Activated naive CD4-positive, alpha-beta T cell treated with Interleukin-2 at 50 U/mL for 16 hours (primary cell): ENCODE measurements around the gene SLC16A11.
A peak's percentile ranks its signal among the peaks of the same experiment; 100 is the strongest.

Experiments used
- DNase-seq: peaks from one replicate; pipeline ENCODE4 v3.0.0-alpha.2; 2020

Gene SLC16A11

DNA sequence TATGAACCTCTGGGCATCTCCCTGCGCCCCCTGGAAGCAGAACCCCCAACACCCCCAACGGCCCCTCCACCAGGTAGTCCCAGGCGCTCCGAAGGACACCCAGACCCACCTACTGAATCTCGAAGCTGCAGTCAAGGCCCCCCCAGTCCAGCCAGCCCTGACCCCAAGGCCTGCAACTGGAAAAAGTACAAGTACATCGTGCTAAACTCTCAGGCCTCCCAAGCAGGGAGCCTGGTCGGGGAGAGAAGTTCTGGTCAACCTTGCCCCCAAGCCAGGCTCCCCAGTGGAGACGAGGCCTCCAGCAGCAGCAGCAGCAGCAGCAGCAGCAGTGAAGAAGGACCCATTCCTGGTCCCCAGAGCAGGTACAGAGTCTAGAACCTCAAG, 19.5 kb downstream of the SLC16A11 start:
- no peak for DNase-seq

DNA sequence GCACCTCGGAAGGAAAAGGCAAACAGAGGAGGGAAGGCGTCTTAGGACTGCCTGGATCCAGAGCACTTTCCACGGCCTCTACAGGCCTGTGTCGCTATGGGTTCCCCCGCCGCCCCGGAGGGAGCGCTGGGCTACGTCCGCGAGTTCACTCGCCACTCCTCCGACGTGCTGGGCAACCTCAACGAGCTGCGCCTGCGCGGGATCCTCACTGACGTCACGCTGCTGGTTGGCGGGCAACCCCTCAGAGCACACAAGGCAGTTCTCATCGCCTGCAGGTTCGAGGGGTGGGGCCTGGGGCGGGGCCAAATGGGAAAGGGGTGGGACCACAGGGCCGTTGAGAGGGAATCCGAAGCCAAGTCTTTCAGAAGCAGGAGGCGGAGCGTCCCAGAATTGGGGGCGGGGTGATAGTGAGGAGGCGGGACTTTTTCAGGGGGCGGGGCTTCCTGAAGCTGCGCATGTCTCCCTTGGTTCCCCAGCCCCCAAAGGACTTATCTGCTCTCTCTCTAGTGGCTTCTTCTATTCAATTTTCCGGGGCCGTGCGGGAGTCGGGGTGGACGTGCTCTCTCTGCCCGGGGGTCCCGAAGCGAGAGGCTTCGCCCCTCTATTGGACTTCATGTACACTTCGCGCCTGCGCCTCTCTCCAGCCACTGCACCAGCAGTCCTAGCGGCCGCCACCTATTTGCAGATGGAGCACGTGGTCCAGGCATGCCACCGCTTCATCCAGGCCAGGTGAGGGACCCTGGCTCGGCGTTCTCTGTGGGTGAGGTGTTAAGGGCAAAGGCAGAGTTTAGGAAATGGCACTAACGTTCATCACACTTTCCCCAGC, 20.1 kb downstream of the SLC16A11 start:
- peak; percentile 96 for DNase-seq

DNA sequence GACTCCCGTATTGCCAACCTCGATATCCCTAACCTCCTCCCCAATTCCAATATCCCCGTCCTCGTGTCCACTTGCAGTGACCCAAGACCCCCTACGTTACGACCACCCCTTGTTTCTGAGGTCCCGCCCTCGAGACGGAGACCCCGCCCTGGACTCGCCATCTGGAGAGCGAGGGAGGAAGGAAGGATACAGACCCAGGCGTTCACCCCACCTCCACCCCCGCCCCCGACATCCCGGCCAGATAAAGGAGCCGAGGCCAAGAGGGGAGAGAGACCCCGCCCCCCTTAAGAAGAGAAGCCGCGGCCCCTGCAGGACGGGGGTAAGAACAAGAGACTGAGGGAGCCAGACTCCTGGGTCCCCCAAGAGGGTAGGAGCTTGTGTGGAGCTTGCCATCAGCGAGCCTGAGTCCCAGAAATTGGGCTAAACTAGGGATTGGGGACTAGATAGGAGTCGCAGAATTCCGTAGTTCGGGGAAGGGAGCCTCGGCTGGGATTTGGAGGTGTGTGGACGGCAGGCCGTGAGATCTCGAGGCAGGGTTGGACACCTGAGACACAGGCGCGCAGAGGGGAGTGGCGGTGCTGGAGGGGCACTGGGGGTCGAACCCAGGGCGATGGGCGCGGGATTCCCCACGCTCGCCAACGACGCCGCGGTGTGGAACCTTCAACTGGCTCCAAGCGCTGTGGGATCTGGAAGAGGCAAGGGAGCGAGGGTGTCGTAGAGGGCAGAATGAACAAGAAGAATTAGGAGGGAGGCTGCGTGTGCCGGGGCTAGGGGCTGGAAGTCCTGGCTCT, 20.9 kb downstream of the SLC16A11 start, which contains the start of gene BCL6B:
Gene BCL6B, plus strand, starts transcription at position 270 of the 791 bp plus-strand sequence. CDS start 622 bp downstream, outside the sequence.
- DNase-seq = peak; percentile 7

DNA sequence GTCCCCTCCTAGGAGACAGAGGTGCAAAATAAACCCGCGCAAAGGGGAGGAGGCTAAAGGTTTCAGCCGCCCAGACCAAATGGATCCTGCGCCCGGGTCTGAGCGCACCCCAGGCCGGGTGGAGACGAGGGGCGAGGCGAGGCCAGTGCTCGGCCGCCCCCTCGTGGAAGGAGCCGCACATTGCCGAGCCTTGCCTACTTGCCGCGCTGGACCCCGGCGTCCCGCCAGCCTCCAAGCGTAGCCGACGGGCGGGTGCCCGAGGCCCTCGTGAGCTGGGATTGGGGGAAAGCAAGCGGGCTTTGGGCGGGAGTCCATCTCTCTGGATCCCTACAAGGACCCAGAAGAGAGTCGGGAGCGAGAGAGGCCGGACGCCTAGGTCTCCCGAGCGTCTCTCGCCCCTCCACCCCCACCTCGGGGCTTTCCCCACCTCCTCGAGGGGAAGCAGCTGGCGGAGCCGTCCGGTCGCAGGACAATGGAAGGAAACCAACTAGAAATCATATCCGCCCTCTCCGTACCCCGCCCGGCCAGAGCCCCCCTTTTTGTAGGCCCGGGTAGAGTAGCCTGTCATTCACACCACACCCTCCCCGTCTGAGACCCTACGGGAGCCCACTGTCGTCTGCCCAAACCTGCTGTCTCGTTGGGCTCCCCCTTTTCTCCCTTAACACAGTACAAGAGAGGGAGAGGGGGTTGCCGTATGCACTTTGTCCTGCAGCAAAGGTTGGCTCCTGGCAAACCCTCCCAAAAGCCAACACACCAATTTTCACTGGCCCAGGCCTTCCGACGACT, 21.7 kb downstream of the SLC16A11 start:
- DNase-seq = peak; percentile 80

DNA sequence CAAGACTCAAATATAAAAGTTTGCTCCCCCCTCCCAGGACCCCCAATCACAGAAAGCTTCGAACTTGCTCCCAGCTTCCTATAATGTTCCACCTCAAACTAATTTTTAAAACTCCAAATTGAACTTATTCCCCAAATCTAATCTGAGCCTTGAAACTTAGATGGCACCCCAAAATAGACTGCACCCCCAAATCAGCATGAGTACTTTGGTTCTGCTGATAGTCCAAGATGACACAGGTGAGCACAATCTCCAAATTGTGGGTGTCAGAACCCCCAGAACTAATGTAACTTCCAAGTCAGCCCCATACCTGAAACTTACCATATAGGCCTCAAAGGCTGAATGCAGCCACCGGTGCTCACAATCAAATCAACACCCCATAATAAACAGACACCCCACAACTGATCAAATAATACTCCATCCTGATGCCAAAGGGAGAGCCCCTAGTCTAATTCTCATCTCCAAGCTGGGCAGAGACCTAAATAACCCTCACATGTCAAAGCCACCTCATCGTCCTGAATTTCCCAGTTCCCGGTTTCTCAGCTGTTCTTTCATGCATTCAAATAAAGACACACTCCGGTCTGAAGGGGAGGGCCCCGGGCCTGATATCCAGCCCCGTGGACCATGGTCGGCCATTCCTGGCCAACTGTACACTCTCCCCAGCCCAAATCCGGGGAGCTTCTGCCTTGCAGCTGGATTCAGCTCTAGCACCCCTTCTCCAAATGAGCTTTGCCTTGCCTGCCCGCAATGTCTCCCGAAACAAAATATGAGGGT, 22.8 kb downstream of the SLC16A11 start:
- no peak for DNase-seq

DNA sequence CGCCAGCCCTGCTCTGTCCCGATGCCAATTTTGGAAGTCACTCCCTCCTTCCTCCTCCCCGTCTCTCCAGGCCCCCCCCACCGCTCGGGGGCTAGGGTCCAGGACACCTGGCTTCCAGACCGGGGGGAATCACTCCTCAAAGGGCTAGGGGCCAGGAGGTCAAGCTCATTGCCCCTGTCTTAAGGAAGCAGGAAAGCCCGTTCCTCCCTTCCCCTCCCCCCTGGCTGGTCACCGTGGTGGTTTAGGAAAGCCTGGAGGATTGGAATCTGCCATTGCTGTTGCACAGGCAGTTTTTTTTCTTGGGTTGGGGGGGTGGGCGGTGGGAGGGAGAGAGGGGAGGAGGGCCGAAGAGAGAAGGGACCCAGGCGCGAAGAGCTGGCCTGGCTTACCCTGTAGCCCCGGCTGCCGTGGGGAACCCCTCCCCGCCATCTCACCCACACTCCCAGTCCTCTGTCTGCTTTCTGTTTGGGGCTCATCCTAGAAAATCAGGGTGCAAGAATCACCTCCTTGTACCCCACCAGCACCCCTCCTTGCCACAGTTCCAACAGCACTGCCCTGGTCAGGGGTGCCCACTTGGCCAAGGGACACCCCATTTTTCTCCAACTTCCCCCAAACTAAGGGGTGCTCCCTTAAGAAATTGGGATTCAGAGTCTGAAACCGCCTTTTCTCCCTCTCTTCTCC, 23.9 kb downstream of the SLC16A11 start:
- DNase-seq = no peak

DNA sequence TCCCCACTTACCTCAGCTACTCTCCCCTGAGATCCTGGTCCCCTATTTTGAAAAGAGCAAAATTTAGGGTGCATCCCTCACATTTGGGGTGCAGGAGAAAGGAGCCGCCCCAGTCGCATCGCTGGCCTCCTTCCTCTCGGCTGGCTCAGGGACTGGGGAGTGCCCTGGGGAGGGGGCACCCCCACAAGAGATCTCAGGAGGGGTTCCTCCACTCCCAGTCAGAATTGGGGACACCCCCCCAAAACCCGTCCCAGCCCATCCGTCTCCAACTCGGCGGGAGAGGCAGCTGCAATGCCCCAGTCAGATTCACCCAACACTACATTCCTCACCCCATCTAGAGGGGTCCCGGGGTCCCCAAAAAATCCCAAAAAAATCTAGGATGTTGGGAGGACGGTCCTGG, 24.5 kb downstream of the SLC16A11 start:
- no peak for DNase-seq

DNA sequence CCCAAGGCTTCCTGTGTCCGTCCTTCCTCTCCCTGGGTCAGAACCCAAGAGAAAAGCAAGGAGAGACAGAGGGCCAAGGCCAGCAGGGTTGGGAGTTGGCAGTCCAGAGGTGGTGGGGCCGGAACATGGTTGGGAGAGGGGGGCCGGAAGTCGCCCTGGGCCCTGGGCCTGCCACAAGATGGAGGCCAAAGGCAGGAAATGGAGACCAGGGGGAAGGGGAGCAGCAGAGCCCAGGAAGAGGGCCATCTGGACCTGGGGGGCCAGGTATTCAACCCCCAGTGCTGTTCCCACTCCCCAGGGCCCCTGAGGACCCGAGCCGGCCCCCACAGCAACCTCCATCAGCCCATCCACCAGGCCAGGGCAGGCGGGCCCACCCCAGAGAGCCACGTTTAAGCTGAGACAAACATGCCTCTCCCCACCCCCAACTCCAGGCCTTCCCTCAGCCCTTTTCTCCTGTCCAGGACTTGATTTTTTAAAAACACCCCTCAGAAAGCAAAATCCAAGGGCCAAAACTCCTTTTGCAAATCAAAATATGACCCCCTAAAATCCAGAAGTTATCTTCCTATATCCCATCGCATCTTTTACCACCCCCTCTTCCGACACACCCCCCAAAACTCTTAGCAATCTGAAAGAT, 25.4 kb downstream of the SLC16A11 start:
- DNase-seq = no peak

DNA sequence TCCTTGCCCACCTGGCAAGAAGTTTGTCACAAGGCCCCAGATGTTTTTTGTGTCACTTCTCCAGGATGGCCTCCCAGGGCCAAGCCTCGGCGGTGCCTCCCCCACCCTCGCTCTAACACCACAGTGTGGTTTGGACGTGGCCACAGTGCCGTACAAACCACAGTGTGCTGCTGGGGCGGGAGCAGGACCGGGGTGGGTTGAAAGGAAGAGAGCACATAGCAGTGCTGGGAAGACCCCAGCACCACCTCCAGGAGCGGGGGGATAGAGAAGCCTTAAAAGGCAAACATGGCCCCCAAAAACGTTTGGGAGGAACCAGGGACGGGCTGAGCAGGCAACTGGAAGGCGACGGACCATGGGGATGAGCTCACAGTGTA, 26.1 kb downstream of the SLC16A11 start:
- DNase-seq = peak; percentile 21

DNA sequence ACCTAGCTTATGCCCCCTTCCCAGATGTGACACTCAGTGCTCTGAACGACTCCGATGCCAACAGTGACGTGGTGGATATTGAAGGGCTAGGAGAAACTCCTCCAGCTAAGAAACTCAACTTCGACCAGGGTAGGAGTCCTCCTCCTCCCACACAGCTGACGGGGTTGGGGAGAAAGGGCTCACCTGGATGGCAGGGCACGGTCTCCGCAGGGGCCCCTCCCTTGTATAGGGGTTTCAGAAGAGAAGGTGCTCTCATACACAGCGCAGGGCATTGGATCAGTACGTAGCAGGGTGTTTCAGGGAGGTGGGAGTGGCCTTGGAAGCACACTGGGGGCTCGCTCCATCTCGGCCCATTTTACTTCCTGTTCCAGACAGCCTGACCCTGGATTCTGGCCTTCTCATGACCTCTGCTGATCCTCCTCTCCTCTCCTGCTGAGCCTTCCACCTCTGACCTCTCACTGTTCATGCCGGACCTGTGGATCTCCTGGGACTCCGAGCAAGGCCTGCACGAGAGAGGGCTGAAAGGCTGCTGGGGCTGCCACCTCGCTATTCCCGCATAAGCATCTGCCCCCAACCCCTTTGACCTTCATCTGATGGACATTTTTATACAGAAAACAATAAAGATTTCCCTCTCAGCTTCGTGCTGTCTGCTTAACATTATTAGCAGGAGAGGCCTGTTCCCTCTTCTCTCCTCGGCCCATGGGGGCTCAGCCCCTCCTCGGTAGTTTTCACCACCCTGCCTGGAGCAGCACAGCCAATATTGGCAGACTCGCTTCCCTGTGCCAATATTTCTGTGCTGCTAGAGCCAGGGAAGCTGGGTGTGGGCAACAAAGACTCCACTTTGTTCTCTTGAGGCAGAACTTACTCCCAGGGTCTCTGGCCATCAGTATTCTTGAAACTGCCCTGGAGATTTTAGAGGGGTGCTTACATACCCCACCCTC, 26.7 kb downstream of the SLC16A11 start:
- no peak for DNase-seq

DNA sequence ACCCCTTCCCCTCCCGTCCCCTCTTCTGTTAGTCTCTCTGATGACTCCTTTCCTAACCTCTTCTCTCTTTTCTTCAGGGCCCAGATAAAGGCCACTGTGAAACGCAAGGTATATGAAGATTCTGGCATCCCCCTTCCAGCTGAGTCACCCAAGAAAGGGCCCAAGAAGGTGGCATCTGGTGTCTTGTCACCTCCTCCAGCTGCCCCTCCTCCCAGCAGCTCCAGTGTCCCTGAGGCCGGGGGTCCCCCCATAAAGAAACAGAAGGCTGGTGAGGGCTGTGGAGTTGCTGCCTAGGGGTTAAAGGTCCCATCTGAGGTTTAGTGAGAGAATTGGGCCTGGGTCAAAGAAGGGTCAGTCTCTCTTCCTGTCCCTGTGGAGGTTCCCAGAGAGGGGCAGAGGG, 27.5 kb downstream of the SLC16A11 start:
- peak; percentile 14 for DNase-seq

DNA sequence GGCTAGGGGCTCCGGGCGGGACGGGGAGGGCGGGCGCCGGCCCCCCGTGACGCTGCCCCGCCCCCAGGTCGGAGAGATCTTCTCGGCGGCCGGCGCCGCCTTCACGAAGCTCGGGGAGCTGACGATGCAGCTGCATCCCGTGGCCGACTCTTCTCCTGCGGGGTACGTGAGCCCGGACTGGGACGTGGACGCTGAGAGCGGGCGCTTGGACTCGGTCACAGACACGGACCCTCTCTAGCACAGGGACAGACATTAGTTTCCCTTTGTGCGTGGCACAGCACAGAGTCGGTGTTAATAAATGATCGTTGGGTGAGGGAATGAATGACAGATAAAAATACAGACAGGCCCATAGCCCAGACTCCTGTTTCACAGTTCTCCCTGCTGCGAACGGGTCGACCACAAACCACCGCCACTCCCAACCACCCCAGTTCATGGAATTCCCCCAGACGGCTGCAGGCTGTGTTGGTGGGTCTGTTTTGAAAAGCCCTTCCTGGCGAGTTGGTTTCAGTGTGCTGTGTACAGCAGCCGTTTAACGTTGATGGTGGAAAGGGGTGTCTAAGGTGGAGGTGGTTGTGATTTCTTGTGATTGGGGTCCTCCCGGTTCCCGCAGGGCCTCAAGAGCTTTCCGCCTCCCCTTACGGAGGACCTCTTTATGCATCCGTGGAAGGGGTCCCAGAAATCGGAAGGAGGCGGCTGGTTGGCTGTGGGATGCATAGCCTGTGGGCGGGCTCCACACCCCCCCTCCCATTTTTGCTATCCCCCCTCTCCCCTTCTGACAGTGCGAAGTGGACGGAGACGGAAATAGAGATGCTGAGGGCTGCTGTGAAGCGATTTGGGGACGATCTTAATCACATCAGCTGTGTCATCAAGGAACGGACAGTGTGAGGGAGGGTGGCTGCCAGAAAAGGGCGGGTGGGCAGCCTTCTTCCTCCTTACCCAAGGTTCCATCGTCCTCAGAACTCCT, 28.6 kb downstream of the SLC16A11 start:
- peak; percentile 82 for DNase-seq

DNA sequence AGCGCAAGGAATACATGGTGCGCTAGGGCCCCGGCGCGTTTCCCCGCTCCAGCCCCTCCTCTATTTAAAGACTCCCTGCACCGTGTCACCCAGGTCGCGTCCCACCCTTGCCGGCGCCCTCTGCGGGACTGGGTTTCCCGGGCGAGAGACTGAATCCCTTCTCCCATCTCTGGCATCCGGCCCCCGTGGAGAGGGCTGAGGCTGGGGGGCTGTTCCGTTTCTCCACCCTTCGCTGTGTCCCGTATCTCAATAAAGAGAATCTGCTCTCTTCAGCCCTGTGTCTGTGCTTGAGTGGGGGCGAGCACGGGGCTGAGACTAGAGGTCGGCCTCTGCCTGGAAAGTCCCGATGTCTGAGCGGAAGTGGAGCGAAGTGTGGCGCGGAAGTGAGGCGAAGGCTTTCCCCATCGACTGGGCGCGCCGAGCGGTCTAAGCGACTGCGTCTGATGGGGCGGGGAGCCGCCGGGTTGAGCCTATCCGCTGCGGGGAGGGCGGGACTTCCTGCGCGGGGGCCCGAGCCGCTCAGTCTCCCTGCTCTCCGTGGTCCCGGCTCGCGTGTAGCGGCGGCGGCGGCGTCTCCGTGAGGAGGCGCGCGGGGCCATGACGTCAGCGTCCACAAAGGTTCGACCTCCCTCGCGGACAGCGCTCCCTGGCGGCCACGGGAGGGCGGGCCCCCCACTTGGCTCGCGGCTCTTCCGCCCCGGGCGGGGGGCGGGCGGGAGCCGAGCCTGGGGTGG, 29.5 kb downstream of the SLC16A11 start:
- peak; percentile 99 for DNase-seq

DNA sequence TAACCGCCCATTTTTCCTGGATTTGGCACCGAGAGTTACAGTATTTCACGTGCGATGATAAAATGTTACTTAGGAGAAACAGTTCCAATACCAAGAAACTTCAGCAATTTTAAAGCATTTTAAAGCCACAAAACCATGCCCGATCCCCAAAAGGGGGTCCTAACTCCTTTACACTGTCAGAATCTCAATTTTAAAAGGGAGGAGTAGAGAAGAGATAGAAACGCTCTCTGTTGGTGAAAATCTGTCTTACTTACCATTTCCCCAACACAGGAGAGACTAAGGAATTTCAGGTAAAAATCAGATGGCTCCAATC, 32.0 kb downstream of the SLC16A11 start:
- DNase-seq = no peak

DNA sequence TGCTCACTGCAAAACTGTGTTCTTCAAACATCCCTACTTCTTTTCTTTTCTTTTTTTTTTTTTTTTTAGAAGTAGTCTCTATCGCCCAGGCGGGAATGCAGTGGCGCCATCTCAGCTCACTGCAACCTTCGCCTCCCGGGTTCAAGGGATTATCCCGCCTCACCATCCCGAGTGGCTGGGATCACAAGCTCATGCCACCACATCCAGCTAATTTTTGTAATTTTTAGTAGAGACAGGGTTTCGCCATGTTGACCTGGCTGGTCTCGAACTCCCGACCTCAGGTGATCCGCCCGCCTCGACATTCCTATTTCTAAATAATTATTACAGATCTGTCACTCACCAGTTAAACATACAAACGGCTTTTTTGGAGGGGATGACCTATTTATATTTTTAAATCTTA, 32.5 kb downstream of the SLC16A11 start:
- DNase-seq = no peak

DNA sequence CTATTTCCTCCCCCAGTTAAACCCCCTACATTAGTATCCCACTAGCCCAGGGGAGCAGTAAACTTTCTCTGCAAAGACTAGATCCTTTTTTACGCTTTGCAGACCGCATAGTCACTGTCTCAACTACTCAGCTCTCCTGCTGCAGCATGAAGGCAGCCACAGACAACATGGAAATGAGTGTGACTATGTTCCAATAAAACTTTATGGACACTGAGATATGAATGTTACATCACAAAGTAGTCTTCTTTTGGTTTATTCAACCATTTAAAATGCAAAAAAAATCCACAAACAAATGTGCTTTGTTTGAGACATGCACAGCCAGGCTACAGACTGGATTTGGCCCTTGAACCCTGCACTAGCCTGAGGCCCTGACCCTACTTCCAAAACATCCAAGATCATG, 33.4 kb downstream of the SLC16A11 start:
- no peak for DNase-seq

DNA sequence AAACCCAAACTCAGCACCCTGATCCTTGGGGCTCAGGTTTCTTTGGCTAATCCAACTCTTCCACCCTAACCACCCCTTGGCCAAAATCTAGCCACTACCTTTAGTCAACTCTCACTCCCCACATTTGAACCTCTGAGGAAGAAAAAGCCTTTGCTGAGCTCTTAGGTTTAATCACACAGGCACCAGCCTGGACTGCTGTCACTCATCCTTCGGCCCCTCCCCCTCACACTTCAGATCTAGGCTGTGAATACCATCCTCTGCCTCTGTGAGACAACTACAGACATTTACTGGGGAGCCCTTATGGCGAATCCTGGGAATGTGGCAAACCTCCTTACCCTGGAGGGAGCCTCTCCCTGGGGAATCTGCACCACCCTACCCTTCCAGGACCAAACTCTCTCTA, 36.7 kb downstream of the SLC16A11 start:
- DNase-seq = no peak

DNA sequence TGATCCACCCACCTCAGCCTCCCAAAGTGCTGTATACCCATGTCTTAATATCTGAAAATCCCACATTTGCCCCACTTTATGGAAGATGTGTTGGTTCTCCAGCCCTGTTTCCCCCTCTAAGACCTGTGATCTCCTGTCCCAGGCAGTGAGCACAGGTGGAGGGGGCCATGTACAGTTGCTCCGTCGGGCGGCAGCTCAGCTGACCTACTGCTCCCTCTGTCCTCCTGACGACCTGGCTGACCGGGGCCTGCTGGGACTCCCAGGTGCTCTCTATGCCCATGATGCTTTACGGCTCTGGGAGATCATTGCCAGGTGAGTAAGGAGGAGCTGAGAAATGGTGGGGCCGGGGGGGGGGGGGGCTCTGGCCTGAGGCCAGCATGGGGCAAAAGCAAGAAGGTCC, 38.2 kb downstream of the SLC16A11 start:
- DNase-seq = no peak
